HG02610 (cell line): Measurements from ENCODE around the gene MED13.
"Not testable (repeated sequence)": the region's sequence is repeated elsewhere in the genome, so short reads cannot be mapped to it uniquely, and the experiment has no call there.

Experiments
- ATAC-seq: cut with Tn5 transposase; IDR thresholded peaks from one replicate; pipeline ENCODE4 v1.9.1; 2021; ENCODE audit warnings: mild to moderate bottlenecking, moderate library complexity; ENCODE audit not compliant: unreplicated experiment

The MED13 gene

DNA sequence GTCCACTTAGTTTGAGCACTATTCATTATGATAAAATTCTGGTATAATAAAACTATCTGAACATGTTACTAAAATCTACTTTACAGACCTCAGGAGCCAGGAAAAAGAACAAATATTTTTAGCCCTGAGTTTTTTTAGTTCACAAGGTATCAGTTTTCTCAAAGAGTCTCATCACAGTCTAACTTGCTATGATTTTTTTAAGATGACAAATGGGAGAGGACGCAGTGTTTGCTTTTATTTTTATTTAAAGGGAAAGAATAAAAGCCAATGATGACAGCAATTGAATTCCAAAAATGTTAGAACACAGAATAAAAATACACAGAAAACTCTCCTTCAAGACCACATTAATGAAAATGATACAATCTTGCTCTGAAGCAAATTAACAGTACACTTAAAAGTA is 7.4 kb downstream of the MED13 start:
- ATAC-seq = no peak

DNA sequence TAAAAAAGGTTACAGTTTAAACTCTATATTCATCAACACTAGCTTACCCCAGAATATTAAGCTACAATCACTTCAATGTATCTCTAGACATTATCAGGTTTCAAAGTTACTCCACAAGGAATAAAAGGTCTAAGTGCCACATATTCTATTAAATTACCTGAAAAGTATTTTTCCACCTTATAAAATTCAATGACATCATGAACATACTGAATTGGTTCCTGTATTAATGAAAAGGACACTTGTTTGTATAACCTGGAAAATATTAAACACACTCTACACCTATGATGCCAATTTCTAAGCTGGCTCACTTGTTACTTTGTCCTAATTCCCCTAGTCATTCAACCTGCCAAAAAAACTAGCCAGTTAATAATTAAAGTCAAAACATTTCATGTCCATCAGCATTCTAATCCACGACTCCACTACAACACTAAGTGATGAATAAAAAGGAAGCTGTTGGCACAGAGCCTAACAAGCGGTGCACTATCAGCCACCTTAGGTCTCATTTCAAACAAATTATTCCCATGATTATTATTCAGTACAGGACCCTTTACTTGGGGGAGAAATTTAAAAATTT is 12.2 kb downstream of the MED13 start:
- ATAC-seq = no peak

DNA sequence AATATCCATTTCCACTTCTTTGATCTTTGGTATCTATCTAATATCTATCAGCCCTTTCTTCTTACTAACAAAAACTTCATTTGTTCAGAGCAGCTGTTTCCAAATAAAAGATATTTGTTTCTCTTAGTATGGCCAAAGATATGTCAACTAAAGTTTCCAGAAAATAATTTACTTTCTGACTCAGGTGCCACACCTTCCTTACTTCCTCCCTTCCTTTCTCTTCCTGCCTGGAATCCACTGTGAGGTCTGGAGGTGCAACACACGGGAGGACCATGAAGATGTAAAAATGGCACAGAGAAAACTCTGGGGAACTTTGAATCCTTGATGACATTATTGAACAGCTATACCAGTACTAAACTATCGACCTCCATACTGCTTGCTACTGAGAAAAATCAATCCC is 14.0 kb downstream of the MED13 start:
- ATAC-seq = no peak

DNA sequence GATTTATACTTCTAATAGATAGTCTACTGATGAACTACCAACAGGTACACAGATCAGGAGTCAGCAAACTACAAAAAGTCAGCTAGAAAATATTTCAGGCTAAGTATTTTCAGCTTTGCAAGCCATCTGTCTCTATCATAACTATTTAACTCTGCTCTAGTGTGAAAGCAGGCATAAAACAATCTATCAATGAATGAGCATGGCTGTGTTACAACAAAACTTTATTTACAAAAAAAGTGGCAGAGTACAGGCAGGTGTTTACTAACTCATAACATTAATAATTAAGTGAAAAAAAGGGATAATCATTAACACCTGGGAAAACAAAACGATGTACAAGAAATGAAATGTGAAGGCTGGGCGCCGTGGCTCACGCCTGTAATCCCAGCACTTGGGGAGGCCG is 15.8 kb downstream of the MED13 start:
- no peak for ATAC-seq

DNA sequence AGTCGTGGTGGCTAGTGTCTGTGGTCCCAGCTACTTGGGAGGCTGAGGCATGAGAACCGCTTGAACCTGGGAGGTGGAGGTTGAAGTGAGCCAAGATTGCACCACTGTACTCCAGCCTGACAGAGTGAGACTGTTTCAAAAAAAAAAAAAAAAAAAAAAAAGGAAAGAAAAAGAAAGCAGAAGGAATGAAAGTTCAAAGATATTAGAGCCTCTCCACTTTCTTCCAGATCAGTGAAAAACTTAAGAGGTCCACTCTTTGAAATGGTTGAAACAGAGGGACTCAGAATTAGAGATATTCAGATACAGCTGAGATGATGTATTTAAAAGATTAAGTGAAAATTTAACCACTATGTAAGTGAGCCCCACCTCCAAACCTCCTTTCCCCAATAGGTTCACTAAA is 16.8 kb downstream of the MED13 start:
- ATAC-seq = no peak

DNA sequence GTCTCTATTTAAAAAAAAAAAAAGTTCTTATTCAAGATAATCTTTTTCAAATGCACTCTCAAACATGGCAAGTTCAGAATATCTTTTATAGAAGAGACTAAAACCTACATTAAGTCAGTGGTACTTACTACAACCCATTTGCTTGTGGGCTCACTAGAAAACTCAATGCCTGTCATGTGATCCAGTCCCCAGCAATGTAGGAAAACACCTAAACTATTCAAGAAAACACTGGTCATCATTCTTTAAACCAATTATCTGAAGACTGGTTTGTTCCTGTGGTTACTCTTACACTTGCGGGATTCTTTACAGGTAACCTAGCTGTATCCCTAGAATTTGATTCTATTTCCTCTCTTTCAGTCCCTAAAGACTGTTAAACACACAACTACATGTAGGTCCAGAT is 19.6 kb downstream of the MED13 start:
- no peak for ATAC-seq

DNA sequence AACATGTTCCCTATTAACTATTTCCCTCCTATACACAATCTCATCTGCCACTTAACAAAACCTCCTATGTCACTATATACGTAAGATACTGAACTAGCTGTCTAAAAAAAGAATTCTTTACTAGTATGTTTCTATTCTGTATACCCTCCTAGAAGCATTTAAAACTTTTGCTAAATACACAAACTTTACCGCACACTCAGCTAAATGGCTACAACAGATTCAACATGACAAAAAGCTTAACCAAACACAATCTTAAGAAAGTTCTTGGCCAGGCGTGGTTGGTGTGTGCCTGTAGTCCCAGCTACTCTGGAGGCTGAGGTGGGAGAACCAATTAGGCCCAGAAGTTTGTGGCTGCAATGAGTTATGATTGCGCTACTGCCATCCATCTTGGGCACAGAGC is 20.0 kb downstream of the MED13 start:
- ATAC-seq = no peak

DNA sequence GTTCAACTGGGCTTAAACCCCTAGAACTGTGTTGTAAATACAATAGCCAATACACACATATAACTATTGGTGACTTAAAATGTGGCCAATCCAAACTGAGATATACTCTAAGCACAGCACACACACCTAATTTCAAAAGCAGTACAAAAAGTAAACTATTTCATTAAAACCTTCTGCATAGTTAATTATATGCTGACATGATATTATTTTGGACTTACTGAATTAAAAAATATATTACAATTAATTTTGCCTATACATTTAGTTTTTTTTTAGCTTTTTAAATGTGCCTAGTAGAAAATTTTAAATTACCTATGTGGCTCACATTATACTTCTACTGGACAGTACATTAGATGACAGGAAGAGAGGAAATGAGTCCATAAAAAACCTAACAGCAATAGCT is 21.5 kb downstream of the MED13 start:
- ATAC-seq = no peak

DNA sequence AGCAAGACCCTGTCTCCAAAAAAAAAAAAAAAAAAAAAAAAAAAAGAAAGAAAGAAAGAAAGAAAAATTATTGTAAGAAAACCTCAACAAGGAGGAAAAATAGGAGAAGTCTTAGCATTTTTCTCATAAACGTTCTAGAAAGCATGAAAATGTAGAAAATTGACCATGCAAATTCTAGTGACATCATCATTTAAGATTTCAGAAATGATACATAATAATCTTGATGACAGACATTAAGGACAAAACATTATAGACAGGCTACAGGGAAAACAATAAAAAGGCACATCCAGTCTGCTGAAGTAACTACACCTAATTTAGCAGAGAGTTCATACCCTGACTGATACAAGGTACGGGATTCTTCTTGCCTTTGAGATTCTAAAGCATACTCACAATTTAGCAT is 21.9 kb downstream of the MED13 start:
- ATAC-seq = no peak

DNA sequence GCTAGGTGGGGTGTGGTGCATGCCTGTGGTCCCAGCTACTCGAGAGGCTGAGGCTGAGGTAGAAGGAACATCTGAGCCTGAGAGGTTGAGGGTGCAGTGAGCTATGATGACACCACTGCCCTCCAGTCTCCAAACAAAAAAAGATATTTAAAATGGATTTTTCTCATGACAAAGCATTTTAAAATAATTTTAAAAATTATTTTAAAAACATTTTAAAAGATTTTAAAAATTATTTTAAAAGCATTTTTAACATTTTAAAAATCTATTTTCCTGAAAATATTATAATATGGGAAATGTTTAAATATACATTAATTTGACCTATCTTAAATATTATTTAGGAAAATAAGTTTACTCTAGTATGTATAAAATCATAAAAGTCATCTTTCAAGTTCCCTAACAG is 26.8 kb downstream of the MED13 start:
- ATAC-seq = no peak

DNA sequence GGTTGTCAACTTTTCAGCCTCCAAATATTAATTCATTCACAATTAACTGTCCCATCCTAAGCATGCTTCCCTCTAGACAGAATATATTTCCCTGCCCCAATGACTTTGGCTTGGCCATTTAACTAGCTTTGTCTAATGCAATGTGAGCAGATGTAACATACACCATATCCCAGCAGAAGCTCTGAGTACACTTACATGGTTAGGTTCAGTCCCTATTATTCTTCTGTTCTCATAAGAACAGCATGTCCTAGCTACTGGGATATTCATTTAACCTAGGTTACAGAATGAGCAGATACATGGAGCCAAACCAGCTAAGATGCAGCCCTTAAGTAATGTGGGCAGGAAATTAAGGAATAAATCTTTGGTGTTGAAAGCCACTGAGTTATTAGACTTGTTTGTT is 31.8 kb downstream of the MED13 start:
- ATAC-seq = no peak

DNA sequence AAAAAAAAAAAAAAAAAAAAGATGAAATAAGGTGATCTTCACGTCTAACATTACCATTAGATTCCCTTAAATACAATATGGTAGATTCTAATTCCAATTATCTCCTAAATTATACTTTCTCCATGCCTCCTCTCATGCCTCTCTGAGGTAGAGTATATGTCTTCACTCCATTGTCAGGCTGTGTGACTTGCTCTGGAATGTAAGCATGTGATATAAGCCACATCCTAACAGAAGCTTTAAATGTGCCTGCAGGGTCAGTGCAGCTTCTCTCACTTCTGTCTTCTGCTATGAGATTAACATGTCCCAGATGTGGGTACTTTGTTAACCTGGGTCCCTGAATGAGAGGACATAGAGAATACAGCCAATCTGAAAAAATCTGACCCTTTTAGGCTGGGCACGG is 32.6 kb downstream of the MED13 start:
- ATAC-seq = no peak

DNA sequence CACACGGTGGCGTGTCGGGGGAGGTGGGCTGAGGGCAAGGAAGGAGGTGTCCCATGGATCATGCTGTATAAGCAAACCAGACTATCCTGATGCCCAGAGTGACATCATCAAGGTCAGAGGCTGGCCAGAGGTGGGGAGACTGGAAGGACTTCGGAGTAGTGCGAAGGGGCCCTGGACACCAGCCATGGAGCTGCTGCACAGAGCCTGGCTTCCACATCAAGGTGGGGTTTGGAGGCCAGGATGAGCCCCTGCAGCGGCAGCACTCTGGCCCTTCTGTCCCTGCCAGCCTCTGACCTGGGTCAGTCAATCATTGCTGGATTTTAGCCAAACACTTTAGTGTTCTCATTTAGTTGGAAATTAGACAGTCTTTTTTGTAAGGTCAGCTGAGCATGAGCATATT is 34.8 kb downstream of the MED13 start:
- no peak for ATAC-seq

DNA sequence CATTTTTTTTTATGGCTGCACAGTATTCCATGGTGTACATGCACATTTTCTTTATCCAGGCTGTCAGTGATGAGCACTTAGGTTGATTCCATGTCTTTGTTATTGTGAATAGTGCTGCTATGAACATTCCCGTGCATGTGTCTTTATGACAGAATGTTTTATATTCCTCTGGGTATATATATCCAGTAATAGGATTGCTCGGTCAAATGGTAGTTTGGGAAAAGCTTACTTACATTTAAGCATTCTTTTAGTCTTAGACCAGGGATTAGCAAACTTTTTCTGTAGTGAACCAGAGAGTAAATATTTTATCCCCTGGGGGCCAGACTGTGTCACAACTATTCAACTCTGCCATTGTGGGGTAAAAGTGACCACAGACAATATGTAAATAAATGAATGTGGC is 40.2 kb downstream of the MED13 start:
- ATAC-seq = no peak

DNA sequence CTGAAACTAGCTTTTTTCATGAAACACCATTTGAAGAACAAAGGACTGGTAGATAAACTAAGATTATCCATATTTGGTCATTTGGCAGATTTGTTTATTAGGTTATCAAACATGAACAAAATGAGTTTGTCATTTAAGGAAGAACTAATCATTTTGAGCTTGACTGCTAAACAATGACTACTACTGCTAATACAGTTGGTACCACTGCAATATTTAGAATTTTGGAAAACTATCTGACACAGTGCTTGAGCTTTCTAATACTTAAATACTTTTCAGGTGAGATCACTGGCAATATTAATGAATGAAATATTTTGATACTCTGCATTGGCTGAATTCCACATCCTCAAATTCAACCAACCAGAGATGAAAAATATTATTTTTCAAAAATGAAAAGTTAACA is 47.2 kb downstream of the MED13 start:
- ATAC-seq = no peak

DNA sequence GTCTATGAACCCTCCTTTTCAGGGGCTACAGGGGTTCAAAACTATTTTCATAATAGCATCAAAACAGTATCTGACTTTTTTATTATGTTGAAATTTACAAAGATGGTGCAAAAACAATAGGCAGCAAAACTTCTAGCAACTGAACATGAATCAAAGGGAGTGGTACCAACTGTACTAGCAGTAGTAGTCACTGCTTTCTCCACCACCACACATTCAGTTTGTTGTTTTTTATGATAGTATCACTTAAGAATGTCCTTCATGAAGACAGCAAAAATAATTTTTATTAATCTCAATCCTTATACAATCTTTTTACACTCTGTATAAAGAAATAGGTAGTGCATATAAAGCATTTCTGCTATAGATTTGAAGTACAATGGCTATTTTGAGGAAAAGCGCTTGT is 47.6 kb downstream of the MED13 start:
- no peak for ATAC-seq

DNA sequence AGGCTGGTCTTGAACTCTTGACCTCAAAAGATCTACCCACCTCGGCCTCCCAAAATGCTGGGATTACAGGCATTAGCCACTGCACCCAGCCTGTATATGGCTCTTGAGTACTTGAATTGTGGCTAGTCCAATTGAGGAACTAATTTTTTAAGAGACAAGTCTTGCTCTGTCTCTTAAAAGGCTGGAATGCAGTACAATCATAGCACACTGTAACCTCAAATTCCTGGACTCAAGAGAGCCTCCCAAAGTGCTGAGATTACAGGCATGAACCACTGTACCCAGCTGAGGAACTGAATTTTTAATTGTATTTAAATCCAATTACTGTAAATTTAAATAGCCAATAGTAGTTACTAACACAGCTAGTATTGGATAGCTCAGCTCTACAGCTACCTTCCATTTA is 50.6 kb downstream of the MED13 start:
- no peak for ATAC-seq

DNA sequence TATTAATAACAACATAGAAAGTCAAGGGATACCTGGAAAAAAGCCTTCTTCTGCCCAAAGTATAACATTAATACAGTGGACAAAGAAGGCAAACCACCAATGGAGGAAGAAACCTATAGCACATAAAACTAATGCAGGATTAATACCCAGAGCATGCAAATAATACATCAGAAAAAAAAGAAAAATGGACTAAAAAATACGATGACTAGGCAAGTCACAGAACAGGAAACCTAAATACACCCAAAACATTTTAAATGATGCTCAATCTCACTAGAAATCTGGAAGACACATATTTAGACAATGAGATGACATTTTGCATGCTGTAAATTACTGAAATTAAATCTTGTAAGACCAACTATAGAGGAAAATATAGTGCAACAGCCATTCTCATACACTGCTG is 55.9 kb downstream of the MED13 start:
- no peak for ATAC-seq

DNA sequence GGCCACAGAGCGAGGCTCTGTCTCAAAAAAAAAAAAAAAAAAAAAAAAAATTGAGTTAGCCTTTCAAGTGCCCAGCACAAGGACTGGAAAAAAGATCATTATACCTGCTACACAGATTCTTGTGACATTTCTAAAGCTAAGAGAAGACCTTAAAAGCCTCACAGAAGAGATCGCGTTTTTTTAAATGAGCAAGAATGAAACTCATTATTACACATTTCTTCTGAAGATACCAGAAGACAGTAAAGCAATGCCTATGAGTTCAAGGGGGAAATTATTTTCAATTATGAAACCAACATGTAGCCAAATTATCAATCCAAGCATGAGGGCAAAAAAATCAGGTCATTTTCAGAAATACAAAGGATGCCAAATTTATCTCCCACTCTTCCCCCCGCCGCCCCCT is 56.8 kb downstream of the MED13 start:
- no peak for ATAC-seq

DNA sequence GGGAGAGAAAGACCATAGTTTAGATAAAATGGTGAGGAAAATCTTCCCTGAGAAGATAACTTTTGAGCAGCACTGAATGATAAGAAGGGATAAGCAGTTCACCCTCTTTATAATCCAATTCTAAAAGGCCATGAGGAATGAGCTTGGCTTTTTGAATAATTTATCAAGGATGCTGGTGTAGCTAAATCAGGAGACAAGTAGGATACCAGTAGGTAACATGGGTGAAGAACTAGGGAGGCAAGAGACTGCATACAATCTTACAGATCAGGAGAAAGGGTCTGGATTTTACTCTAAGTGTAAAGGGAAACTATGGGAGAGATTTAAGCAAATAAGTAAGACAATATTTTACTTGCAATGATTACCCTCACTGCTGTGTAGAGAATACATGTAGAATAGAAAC is 60.7 kb downstream of the MED13 start:
- no peak for ATAC-seq

DNA sequence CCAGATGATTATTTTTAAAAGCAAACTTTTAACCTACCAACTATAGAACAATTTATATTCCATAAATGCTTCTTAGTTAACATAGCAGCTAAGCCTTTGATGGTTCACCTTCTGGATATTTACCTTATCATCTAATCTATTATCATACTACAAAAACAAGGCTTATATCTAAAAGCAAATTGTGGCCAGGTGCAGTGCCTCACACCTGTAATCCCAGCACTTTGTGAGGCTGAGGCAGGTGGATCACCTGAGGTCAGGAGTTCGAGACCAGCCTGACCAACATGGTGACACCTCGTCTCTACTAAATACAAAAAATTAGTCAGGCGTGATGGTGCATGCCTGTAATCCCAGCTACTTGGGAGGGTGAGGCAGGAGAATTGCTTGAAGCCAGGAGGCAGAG is 61.9 kb downstream of the MED13 start:
- ATAC-seq = not testable (repeated sequence)

DNA sequence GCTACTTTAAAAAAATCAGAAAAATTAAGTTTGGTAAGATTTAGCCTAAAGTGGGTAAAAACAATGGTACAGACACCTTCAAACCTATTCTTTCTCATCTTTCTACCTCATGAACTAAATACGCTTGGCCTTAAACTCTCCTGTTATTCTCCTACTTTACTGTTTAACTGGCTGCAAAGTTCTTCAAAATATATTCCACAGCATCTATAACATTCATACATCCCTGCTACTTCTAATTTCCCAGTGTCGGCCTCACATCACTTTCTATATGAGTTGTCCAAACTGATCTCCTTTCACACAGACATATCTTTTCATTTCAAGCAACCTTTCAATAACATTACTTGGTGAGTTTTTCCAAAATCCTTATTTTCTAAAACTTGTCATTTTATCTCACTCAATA is 64.0 kb downstream of the MED13 start:
- ATAC-seq = no peak

DNA sequence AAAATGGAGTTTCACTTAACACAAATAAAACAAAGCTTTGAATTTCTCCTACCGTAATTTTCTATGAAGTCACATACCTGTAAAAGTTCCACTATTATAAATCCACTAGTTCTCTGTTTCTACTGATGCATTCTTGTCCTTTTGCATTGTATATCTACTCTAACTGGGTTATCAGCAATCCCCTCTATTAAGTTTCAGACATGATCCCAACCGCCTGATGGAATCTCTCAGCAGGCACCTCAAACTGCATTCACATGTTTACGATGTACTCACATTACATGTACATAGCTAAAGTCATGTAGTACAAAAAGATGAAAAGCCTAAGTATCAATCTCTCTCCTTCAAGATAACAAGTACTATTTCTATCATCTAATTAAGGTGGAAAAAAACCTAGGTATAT is 64.9 kb downstream of the MED13 start:
- no peak for ATAC-seq

DNA sequence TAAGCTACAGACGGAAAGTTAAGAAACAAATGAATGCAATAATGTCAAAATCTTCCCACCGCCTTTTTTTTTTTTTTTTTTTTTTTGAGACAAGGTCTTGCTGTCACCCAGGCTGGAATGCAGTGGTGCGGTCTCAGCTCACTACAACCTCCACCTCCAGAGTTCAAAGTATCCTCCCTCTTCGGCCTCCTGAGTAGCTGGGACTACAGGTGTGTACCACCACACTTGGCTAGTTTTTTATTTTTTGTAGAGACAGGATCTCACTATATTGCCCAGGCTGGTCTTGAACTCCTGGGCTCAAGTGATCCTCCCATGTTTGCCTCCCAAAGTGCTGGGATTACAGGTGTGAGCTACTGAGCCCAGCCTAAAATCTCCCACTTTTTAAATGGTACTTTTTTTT is 66.5 kb downstream of the MED13 start:
- not testable (repeated sequence) for ATAC-seq
